ENCODE results near the gene HJURP. TPM values are rescaled to one million over a fixed set of nuclear protein-coding genes. Genes with fewer than 3 reads are reported as not detected.

Gene HJURP
- total and polyA plus RNA-seq, 7 donors: 0.08 to 0.25 (median 0.10) TPM; not detected in 4

DNA sequence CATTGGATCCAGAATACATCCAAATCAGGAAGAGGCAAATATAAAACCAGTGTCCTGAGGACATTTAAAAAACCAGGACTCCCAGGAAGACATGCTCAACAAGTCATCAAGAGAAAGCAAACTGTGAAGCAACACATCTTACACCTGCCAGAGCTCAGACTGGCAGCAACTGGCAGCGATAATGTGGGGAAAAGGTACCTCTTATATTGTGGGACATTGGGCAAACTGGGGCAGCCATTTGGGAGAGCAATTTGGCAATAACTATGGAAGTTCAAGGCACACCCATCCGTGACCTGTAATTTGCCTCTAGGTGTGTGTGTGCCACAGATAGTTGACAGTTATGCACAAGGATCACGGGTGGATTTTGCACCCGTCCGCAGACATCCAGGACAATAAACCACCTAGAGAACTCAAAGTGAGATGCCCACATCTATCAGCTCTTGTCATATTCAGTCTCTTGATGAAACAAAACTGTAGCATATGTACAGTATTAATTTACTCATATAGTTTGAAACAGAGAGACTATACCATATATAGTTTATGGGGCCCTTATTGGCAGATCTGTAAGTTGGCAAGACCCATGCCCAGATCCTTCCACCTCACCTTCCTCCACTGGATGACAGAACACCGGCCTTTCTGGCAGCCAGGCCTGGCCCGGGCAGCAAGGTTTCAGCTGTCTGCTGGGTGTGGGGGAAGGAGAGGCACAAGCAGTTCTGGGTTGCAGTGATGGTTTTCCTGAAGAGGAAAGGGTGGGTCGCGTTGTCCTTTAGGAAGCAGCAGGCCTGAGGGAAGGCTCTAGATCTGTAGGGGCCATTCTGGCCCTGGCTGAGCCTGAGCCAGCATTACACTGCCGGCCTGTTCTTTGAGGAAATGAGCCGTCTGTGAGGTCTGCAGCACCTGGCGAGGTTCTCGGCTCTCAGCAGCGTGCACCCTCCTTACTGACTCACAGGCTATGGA lies 18.8 kb downstream of the HJURP start:
- 88 to 89% (median 88%) methylated on average over 14 of the region's 14 CpGs for WGBS, 3 donors

DNA sequence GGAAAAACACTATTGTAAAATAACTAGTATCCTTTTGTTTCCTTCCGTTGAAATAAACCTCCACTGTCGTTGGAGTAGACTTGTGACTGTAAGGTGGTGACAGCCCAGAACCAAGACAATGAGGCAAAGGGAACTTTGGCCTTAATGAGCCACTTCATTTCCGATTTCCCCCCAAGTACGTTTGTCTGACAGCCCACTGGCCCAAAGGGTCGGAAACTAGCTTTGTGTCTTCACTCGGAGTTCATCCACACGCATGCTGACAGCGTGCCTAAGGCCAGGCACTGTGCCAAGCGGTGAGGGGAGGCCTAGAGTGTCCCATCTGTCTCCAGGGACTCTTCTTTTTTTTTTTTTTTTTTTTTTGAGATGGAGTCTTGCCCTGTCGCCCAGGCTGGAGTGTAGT lies 21.0 kb downstream of the HJURP start:
- H3K4me3 ChIP-seq: no peak overlapping the region
- intact Hi-C loops (cut with DNase I): no loop called here
- DNase-seq (no peak), ATAC-seq (no peak)
- TF ChIP-seq, protein P1, sequence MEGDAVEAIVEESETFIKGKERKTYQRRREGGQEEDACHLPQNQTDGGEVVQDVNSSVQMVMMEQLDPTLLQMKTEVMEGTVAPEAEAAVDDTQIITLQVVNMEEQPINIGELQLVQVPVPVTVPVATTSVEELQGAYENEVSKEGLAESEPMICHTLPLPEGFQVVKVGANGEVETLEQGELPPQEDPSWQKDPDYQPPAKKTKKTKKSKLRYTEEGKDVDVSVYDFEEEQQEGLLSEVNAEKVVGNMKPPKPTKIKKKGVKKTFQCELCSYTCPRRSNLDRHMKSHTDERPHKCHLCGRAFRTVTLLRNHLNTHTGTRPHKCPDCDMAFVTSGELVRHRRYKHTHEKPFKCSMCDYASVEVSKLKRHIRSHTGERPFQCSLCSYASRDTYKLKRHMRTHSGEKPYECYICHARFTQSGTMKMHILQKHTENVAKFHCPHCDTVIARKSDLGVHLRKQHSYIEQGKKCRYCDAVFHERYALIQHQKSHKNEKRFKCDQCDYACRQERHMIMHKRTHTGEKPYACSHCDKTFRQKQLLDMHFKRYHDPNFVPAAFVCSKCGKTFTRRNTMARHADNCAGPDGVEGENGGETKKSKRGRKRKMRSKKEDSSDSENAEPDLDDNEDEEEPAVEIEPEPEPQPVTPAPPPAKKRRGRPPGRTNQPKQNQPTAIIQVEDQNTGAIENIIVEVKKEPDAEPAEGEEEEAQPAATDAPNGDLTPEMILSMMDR (IDR thresholded peaks at IDR 0.05): no peak
- H3K27me3 ChIP-seq (ENCODE audit: insufficient read depth in 3 of 3, low read length in 2 of 3): peaks cover 0 to 1% (median 0%) of the 10 kb centered on the region in 3 donors
- H3K9me3 ChIP-seq: no peaks in the 10 kb centered on the region
- 53 to 63% (median 62%) methylated on average over 10 of the region's 10 CpGs for WGBS, 3 donors
- H3K4me1 ChIP-seq: no peaks in the 10 kb centered on the region
- no peak overlapping the region for H3K27ac ChIP-seq
- H3K36me3 ChIP-seq (ENCODE audit: insufficient read depth in 1 of 2, low read depth in 1 of 2): no peaks in the 10 kb centered on the region

More for the DNA sequence above, 18.8 kb downstream of the HJURP start:
- intact Hi-C loops (cut with DNase I): no loop called here
- no peak overlapping the region for H3K4me3 ChIP-seq
- TF ChIP-seq, protein P1 (IDR thresholded peaks at IDR 0.05): no peak
- no peaks in the 10 kb centered on the region for H3K36me3 ChIP-seq (ENCODE audit: insufficient read depth in 1 of 2, low read depth in 1 of 2)
- ATAC-seq (no peak), DNase-seq (no peak)
- no peaks in the 10 kb centered on the region for H3K4me1 ChIP-seq
- H3K27me3 ChIP-seq (ENCODE audit: insufficient read depth in 3 of 3, low read length in 2 of 3): no peaks in the 10 kb centered on the region
- H3K9me3 ChIP-seq: no peaks in the 10 kb centered on the region
- H3K27ac ChIP-seq: no peak overlapping the region

DNA sequence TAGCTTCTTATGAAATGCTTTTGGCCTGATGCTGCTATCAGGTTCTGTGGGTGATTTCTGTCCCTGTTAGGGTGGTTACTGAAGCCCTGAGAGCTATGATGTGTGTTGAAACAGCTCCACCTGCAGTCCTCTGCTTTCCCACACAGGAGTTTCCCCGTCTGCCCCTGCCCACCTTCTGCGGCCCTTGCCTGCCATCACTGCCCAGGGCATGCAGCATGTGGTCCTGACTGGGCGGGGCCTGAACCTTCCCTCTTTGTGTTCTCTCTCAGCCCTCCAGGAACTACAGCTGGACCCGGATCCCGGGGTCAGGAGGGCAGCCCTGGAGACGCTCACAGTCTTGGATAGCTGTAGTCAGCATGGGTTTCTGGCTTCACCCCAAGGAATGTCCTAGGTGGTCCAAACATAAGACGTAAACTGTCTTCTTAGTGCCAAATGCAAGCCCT lies 21.4 kb downstream of the HJURP start:
- ATAC-seq (peak in 1 of 4 donors; percentile 16), DNase-seq (no peak)
- no peaks in the 10 kb centered on the region for H3K9me3 ChIP-seq
- H3K27ac ChIP-seq: no peak overlapping the region
- H3K4me1 ChIP-seq: no peaks in the 10 kb centered on the region
- intact Hi-C loops (cut with DNase I): no loop called here
- TF ChIP-seq, protein P1 (IDR thresholded peaks at IDR 0.05): no peak
- no peak overlapping the region for H3K4me3 ChIP-seq
- H3K36me3 ChIP-seq (ENCODE audit: insufficient read depth in 1 of 2, low read depth in 1 of 2): no peaks in the 10 kb centered on the region
- 51 to 57% (median 54%) methylated on average over 7 of the region's 7 CpGs for WGBS, 3 donors
- peaks cover 0 to 1% (median 0%) of the 10 kb centered on the region in 3 donors for H3K27me3 ChIP-seq (ENCODE audit: insufficient read depth in 3 of 3, low read length in 2 of 3)

DNA sequence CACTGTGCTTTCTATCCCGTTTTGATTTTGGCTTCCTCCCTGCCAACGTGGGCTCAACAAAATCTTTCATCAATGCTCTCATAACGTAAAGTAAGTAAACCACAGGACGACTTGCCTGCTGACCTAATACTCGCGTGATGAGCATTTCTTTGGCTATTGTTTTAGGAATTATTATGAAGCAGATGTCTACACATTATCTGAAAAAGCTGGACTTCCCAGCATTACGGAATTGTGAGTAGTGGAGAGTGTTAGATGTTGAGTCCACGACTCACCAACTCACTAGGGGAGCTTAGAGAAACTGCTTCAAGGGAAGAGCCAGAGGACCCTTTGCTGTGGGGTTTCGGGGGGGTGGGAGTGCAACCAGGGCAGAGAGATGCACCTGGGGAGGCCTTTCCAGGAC lies 21.9 kb downstream of the HJURP start:
- no peaks in the 10 kb centered on the region for H3K4me1 ChIP-seq
- no peak overlapping the region for H3K4me3 ChIP-seq
- no peaks in the 10 kb centered on the region for H3K9me3 ChIP-seq
- no peaks in the 10 kb centered on the region for H3K36me3 ChIP-seq (ENCODE audit: insufficient read depth in 1 of 2, low read depth in 1 of 2)
- TF ChIP-seq, protein P1 (IDR thresholded peaks at IDR 0.05): no peak
- no peak for DNase-seq
- ATAC-seq: no peak
- intact Hi-C loops (cut with DNase I): no loop called here
- 74 to 79% (median 74%) methylated on average over 9 of the region's 9 CpGs for WGBS, 3 donors
- H3K27me3 ChIP-seq (ENCODE audit: insufficient read depth in 3 of 3, low read length in 2 of 3): peaks cover 0 to 1% (median 0%) of the 10 kb centered on the region in 3 donors
- H3K27ac ChIP-seq: no peak overlapping the region

Data from psoas muscle (tissue), 8 donors.